Limb (tissue), 2 donors: ENCODE results near the gene IFT122.
"Not testable (repeated sequence)": the region's sequence is repeated elsewhere in the genome, so short reads cannot be mapped to it uniquely, and the experiment has no call there.

Experiments
- DNase-seq, 2 donors: peaks; one replicate each; pipeline ENCODE4 v3.0.0-alpha.2; 2016; ENCODE audit errors: extremely low spot score in 2 of 2

IFT122 gene

GRCh38 chr3:129534428-129535027, 94.5 kb downstream of the IFT122 start:
- no peak for DNase-seq

GRCh38 chr3:129535075-129535474, 95.1 kb downstream of the IFT122 start:
- no peak for DNase-seq

GRCh38 chr3:129536374-129536667, 96.3 kb downstream of the IFT122 start:
- DNase-seq: no peak

DNA sequence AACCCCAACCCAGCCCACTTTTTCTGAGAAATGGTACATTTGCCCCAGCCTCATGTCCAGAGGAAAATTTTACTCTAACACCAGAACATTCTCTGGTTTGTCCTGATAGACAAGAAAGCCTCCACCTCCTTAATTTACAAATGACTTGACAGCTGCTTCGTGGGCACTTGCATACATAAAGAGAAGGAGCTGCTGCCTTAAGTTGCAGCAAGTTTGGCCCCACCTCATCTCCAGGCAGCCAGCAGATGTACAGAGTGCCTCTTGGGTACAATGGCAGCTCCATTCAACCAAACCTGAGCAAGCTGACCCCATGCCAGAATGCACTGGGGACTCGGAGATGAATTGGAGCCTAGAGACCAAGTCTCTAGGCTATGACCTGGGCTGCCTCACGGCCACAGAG, 96.8 kb downstream of the IFT122 start:
- DNase-seq: no peak

- no peak for DNase-seq
Measured at GRCh38 chr3:129539206-129539605, 99.2 kb downstream of the IFT122 start.

DNA sequence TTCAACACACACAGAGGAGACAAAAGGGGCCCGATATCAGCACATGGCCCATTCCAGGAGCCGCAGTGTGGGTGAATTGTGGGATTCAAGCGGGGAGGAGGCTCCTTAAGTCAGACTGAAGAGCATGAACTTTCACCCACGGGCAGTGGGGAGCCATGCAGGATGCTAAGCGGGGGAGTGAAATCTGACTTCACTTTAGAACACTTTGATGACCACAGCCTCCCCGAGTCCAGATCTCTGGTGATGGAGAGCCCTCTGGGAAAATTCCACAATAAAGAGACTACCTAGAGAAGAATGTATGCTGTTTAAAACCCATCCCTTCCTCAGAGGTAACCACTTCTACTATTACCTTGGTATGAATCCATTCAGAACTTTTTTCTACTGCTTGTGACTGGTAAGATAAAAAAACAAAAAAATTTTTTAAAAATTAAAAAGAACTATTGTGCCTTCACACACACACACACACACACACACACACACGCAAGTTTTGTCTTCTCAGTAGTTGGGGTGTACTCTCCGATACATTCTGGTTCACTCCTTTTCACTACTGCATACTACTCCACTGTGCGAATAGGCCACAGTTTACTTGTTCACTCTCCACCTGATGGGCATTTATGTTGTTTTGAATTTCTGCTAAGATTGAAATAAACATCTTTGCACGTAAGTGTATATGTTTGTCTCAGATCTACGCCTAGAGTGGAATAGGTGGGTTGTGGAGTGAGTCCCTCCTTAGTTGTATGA, 100.9 kb downstream of the IFT122 start:
- no peak for DNase-seq

- DNase-seq: no peak
Measured at GRCh38 chr3:129542747-129543146, 102.7 kb downstream of the IFT122 start.

DNA sequence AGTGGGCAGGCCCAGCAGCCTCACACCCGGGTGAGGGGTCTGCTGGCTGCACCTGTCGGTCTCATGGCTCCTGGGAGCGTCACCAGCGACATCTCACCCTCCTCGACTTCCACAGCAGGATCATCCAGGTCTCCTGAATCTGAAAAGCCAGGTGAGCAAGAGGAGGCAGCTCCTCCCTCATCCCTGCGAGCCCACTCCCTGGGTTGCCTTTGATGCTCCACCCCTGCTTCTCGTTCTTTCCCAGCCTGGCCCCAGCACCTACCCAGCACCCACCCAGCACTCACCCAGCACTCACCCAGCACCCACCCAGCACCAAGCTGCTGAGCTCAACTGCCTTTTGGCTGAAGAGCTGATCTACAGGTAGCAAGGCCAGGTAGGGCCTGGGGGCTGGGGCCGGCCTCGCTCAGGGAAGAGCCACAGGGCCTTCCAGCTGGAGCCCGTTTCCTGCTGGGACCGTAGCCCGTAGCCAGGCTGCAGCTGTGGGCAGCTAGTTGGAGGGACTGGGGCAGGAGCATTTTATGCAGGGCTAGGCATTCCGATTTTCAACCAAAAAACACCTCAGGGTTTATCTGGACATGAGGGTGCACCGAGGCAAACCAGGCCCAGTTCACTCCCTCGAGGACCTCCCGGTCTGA, 103.2 kb downstream of the IFT122 start, which contains the start of gene H1-8:
Gene H1-8, plus strand, starts transcription at position 20 of the 635 bp plus-strand sequence. Its CDS starts 44 bp downstream, at position 64.
- DNase-seq: no peak

DNA sequence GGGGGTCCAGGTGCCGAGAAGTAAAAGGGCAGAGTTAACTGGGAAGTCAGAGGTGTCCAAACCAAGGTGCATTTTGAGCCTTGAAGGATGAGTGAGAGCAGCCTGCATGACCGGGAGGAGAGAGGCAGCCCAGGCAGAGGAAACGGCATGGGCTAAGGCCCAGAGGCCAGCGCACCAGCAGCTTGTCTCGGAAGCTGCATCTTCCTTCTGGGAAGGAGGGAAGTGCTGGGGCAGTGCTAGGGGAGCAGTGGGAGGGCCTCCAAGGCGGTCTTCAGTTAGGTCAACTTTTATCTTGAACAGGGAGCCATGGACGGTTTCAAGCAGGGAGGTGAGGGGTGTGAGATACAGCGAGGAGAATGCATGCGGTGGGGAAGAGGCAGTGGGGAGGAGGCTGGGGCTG, 104.0 kb downstream of the IFT122 start:
- DNase-seq: no peak

GRCh38 chr3:129545951-129546350, 105.9 kb downstream of the IFT122 start:
- not testable (repeated sequence) for DNase-seq

DNA sequence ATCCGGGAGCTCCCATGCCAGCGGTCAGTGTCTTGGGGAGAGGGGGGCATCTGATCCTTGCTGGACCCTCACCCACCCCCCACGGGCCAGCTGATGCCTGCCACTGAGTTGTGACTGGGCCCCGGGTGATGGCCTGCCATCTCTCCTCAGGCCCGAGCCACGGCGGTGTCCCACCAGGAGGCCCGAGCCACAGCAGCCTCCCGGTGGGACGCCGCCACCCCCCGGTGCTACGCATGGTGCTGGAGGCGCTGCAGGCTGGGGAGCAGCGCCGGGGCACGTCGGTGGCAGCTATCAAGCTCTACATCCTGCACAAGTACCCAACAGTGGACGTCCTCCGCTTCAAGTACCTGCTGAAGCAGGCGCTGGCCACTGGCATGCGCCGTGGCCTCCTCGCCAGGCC, 107.2 kb downstream of the IFT122 start:
- DNase-seq: no peak

- no peak for DNase-seq
Measured at GRCh38 chr3:129548104-129548965, 108.3 kb downstream of the IFT122 start.

GRCh38 chr3:129549006-129549800, 109.2 kb downstream of the IFT122 start:
- DNase-seq: no peak

DNA sequence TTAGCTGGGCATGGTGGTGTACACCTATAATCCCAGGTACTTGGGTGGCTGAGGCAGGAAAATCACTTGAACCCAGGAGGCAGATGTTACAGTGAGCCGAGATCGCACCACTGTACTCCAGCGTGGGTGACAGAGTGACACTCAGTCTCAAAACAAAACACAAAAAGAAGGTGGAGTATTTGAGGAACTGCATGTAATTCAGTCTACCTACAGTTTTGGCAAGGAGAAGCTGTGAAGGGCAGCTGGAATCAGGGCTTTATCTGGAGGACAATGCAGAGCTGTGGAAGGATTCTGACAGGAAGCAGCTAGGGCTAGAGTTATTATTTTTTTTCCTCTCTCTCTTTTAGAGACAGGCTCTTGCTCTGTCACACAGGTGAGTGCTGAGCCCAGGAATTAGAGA, 109.8 kb downstream of the IFT122 start:
- DNase-seq: no peak

- no peak for DNase-seq
Measured at GRCh38 chr3:129552287-129553050, 112.4 kb downstream of the IFT122 start.

DNA sequence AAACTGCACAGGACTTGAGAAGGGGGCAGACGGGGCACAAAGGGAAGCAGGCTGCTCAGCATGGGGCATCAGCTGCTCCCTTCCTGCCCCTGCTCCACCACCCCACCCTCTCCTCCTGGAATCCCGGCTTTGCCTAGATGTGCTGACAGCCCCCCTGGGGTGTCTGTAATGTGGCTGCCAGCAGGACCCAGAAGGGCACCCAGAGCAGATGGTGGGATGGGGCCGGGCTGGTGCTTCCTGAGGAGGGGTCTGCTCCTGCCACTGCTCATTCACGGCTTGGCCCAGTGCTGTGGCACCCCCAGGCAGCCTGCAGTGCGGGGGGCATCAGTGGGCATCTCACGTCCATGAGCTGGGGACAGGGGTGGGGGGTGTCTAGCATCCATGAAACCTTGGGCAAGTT, 113.1 kb downstream of the IFT122 start:
- no peak for DNase-seq

DNA sequence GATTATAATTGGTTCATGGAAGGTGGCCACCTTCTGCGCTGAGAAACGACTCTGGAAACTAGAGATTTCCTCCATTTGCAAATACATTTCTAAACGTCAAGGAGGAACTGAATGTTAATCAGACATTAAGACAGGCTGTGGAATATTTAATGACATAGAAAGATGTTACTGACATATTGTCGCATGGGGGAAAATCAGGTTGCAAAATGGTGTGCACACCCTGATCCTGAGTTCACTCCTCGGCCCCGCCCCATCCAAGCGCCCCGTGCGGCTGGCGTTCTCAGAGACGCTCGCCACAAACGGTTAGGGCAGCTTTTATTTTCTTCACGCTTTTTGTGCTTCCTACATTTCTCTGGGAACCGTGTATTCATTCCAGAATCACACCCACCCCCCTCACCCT, 113.7 kb downstream of the IFT122 start:
- no peak for DNase-seq

GRCh38 chr3:129554356-129555152, 114.5 kb downstream of the IFT122 start:
- peak in 1 of 2 donors; percentile 23 for DNase-seq

GRCh38 chr3:129555153-129555550, 115.1 kb downstream of the IFT122 start:
- peak; percentile 21 to 66 for DNase-seq
